Naive thymus-derived CD8-positive, alpha-beta T cell (primary cell): ENCODE measurements around the gene DPP6. TPM values are rescaled to one million over a fixed set of nuclear protein-coding genes. Genes with fewer than 3 reads are reported as not detected.

ENCODE experiments used
- ATAC-seq, 2 donors: fragments of 150-1000 bp; cut with Tn5 transposase in 1 of 2; sonication (Bioruptor Pico), chemical (Tn5 transposase) in 1 of 2; 1 replicate in 1 of 2; 2 replicates in 1 of 2; pipeline ENCODE4 v1.10.0; 2021; ENCODE audit warnings: mild to moderate bottlenecking in 2 of 2, moderate library complexity in 2 of 2
- POLR2A ChIA-PET: fragments of 350-600 bp; sonication (Branson Sonifier 250); formaldehyde crosslinking; loops from one replicate; lab custom pipeline; 2021; ENCODE audit warnings: antibody characterized with exemption; lab: Charles Lee
- DNase-seq, 10 donors: peaks; one replicate each; pipeline versions ENCODE4 v3.0.0 to v3.0.0-alpha.2; 2020 to 2022
- H3K27ac Mint-ChIP-seq, 10 donors: one replicate each; pipeline ENCODE4 v1.8.0; 2020 to 2022; ENCODE audit warnings: mild to moderate bottlenecking in 10 of 10, mixed read lengths in 10 of 10, moderate library complexity in 4 of 10, inconsistent platforms in 1 of 10
- H3K27me3 Mint-ChIP-seq, 5 donors: one replicate each; pipeline ENCODE4 v1.8.0; 2021 to 2022; ENCODE audit warnings: mixed read lengths in 5 of 5
- H3K36me3 Mint-ChIP-seq, 3 donors: one replicate each; pipeline ENCODE4 v1.8.0; 2020 to 2022; ENCODE audit warnings: mixed read lengths in 3 of 3, mild to moderate bottlenecking in 2 of 3, inconsistent platforms in 1 of 3
- H3K4me1 Mint-ChIP-seq, 4 donors: one replicate each; pipeline ENCODE4 v1.8.0; 2021 to 2022; ENCODE audit warnings: mixed read lengths in 4 of 4
- H3K4me3 Mint-ChIP-seq, 10 donors: one replicate each; pipeline ENCODE4 v1.8.0; 2020 to 2022; ENCODE audit warnings: mild to moderate bottlenecking in 10 of 10, mixed read lengths in 10 of 10, moderate library complexity in 6 of 10, inconsistent platforms in 1 of 10
- H3K9me3 Mint-ChIP-seq, 9 donors: one replicate each; pipeline ENCODE4 v1.8.0; 2020 to 2022; ENCODE audit warnings: mixed read lengths in 9 of 9, mild to moderate bottlenecking in 3 of 9, inconsistent platforms in 1 of 9, moderate library complexity in 1 of 9
- polyA plus RNA-seq, 3 donors: library from polyadenylated mRNA; unstranded; fragments of 300-500 nt; fragmentation: Illumina TruSeq; gene quantifications; one replicate each; pipeline ENCODE4 v1.2.3, GENCODE V29; 2021
- total RNA-seq, 8 experiments: library from RNA in 2 of 8; stranded (reverse) in 2 of 8; gene quantifications; one replicate each; pipeline ENCODE4 v1.2.3 and lab custom pipeline; 2021 to 2026

Gene DPP6
- total and polyA plus RNA-seq, 5 experiments from 2014 or later: not detected

GRCh38 chr7:154232700-154233099 is 180.5 kb downstream of the DPP6 start:
- POLR2A ChIA-PET: no interaction called here
- no peaks in the 10 kb centered on the region for H3K4me1 Mint-ChIP-seq
- no peak overlapping the region for H3K27ac Mint-ChIP-seq
- no peak overlapping the region for H3K4me3 Mint-ChIP-seq
- no peaks in the 10 kb centered on the region for H3K36me3 Mint-ChIP-seq
- peaks cover 0 to 6% (median 0%) of the 10 kb centered on the region in 5 donors for H3K27me3 Mint-ChIP-seq
- ATAC-seq: no peak
- no peak for DNase-seq
- H3K9me3 Mint-ChIP-seq: peaks cover 0 to 22% (median 6%) of the 10 kb centered on the region in 9 donors

GRCh38 chr7:154241988-154242387 is 189.8 kb downstream of the DPP6 start:
- peaks cover 0 to 4% (median 0%) of the 10 kb centered on the region in 3 donors for H3K36me3 Mint-ChIP-seq
- no peaks in the 10 kb centered on the region for H3K4me1 Mint-ChIP-seq
- no peak overlapping the region for H3K4me3 Mint-ChIP-seq
- peaks cover 0 to 3% (median 1%) of the 10 kb centered on the region in 5 donors for H3K27me3 Mint-ChIP-seq
- no peak overlapping the region for H3K27ac Mint-ChIP-seq
- H3K9me3 Mint-ChIP-seq: peaks cover 3 to 43% (median 20%) of the 10 kb centered on the region in 9 donors
- no peak for ATAC-seq
- DNase-seq: no peak
- POLR2A ChIA-PET: no interaction called here

- POLR2A ChIA-PET: no interaction called here
- H3K4me1 Mint-ChIP-seq: no peaks in the 10 kb centered on the region
- peaks cover 0 to 1% (median 0%) of the 10 kb centered on the region in 5 donors for H3K27me3 Mint-ChIP-seq
- DNase-seq: no peak
- no peak for ATAC-seq
- peaks cover 3 to 39% (median 20%) of the 10 kb centered on the region in 9 donors for H3K9me3 Mint-ChIP-seq
- H3K36me3 Mint-ChIP-seq: peaks cover 0 to 4% (median 0%) of the 10 kb centered on the region in 3 donors
- H3K4me3 Mint-ChIP-seq: no peak overlapping the region
- no peak overlapping the region for H3K27ac Mint-ChIP-seq
Observed at GRCh38 chr7:154242709-154243108, 190.5 kb downstream of the DPP6 start.

- ATAC-seq (no peak), DNase-seq (no peak)
- Mint-ChIP-seq H3K9me3 (peaks cover 0 to 12% (median 3%) of the 10 kb centered on the region in 9 donors), H3K27ac (no peak overlapping the region), H3K4me1 (no peaks in the 10 kb centered on the region), H3K27me3 (peaks cover 0 to 11% (median 0%) of the 10 kb centered on the region in 5 donors), H3K36me3 (no peaks in the 10 kb centered on the region), H3K4me3 (no peak overlapping the region)
- POLR2A ChIA-PET: no interaction called here
Observed at GRCh38 chr7:154252046-154252445, 199.8 kb downstream of the DPP6 start.

- DNase-seq (no peak), ATAC-seq (no peak)
- Mint-ChIP-seq H3K27me3 (peaks cover 0 to 11% (median 0%) of the 10 kb centered on the region in 5 donors), H3K9me3 (peaks cover 0 to 16% (median 2%) of the 10 kb centered on the region in 9 donors), H3K27ac (no peak overlapping the region), H3K36me3 (no peaks in the 10 kb centered on the region), H3K4me3 (no peak overlapping the region), H3K4me1 (no peaks in the 10 kb centered on the region)
- POLR2A ChIA-PET: no interaction called here
Observed at GRCh38 chr7:154253810-154254209, 201.6 kb downstream of the DPP6 start.

GRCh38 chr7:154255324-154255723 is 203.1 kb downstream of the DPP6 start:
- H3K36me3 Mint-ChIP-seq: peaks cover 0 to 9% (median 0%) of the 10 kb centered on the region in 3 donors
- POLR2A ChIA-PET: no interaction called here
- peaks cover 0 to 25% (median 6%) of the 10 kb centered on the region in 9 donors for H3K9me3 Mint-ChIP-seq
- H3K27ac Mint-ChIP-seq: no peak overlapping the region
- ATAC-seq (no peak), DNase-seq (no peak)
- H3K27me3 Mint-ChIP-seq: peaks cover 0 to 22% (median 4%) of the 10 kb centered on the region in 5 donors
- H3K4me3 Mint-ChIP-seq: no peak overlapping the region
- no peaks in the 10 kb centered on the region for H3K4me1 Mint-ChIP-seq

- H3K36me3 Mint-ChIP-seq: peaks cover 0 to 9% (median 0%) of the 10 kb centered on the region in 3 donors
- DNase-seq (no peak), ATAC-seq (no peak)
- no peak overlapping the region for H3K4me3 Mint-ChIP-seq
- peaks cover 0 to 22% (median 4%) of the 10 kb centered on the region in 5 donors for H3K27me3 Mint-ChIP-seq
- peaks cover 0 to 25% (median 6%) of the 10 kb centered on the region in 9 donors for H3K9me3 Mint-ChIP-seq
- no peaks in the 10 kb centered on the region for H3K4me1 Mint-ChIP-seq
- POLR2A ChIA-PET: no interaction called here
- H3K27ac Mint-ChIP-seq: no peak overlapping the region
Observed at GRCh38 chr7:154256150-154256549, 204.0 kb downstream of the DPP6 start.

- no peak for ATAC-seq
Observed at GRCh38 chr7:154259396-154259795, 207.2 kb downstream of the DPP6 start.

GRCh38 chr7:154287356-154287755 is 235.2 kb downstream of the DPP6 start:
- H3K27ac Mint-ChIP-seq: no peak overlapping the region
- POLR2A ChIA-PET: no interaction called here
- H3K27me3 Mint-ChIP-seq: no peaks in the 10 kb centered on the region
- no peaks in the 10 kb centered on the region for H3K4me1 Mint-ChIP-seq
- ATAC-seq (no peak), DNase-seq (no peak)
- no peak overlapping the region for H3K4me3 Mint-ChIP-seq
- no peaks in the 10 kb centered on the region for H3K36me3 Mint-ChIP-seq
- H3K9me3 Mint-ChIP-seq: peaks cover 0 to 21% (median 0%) of the 10 kb centered on the region in 9 donors

More at GRCh38 chr7:154259396-154259795, 207.2 kb downstream of the DPP6 start:
- no peak overlapping the region for H3K4me3 Mint-ChIP-seq
- H3K36me3 Mint-ChIP-seq: peaks cover 0 to 9% (median 0%) of the 10 kb centered on the region in 3 donors
- peaks cover 0 to 20% (median 4%) of the 10 kb centered on the region in 5 donors for H3K27me3 Mint-ChIP-seq
- POLR2A ChIA-PET: no interaction called here
- peaks cover 0 to 28% (median 9%) of the 10 kb centered on the region in 9 donors for H3K9me3 Mint-ChIP-seq
- DNase-seq: no peak
- no peaks in the 10 kb centered on the region for H3K4me1 Mint-ChIP-seq
- H3K27ac Mint-ChIP-seq: no peak overlapping the region

- H3K36me3 Mint-ChIP-seq: no peaks in the 10 kb centered on the region
- DNase-seq: no peak
- H3K9me3 Mint-ChIP-seq: peaks cover 0 to 20% (median 0%) of the 10 kb centered on the region in 9 donors
- H3K4me1 Mint-ChIP-seq: no peaks in the 10 kb centered on the region
- POLR2A ChIA-PET: no interaction called here
- no peak overlapping the region for H3K27ac Mint-ChIP-seq
- H3K27me3 Mint-ChIP-seq: no peaks in the 10 kb centered on the region
- ATAC-seq: no peak
- no peak overlapping the region for H3K4me3 Mint-ChIP-seq
Observed at GRCh38 chr7:154289119-154289518, 236.9 kb downstream of the DPP6 start.

GRCh38 chr7:154296443-154296842 is 244.2 kb downstream of the DPP6 start:
- no peaks in the 10 kb centered on the region for H3K4me1 Mint-ChIP-seq
- POLR2A ChIA-PET: no interaction called here
- no peaks in the 10 kb centered on the region for H3K27me3 Mint-ChIP-seq
- H3K36me3 Mint-ChIP-seq: no peaks in the 10 kb centered on the region
- H3K27ac Mint-ChIP-seq: no peak overlapping the region
- H3K9me3 Mint-ChIP-seq: peaks cover 0 to 16% (median 0%) of the 10 kb centered on the region in 9 donors
- ATAC-seq (no peak), DNase-seq (no peak)
- H3K4me3 Mint-ChIP-seq: no peak overlapping the region

GRCh38 chr7:154299736-154300135 is 247.5 kb downstream of the DPP6 start:
- Mint-ChIP-seq H3K9me3 (peaks cover 0 to 9% (median 2%) of the 10 kb centered on the region in 9 donors), H3K36me3 (no peaks in the 10 kb centered on the region), H3K4me1 (no peaks in the 10 kb centered on the region), H3K27me3 (peaks cover 2 to 9% (median 5%) of the 10 kb centered on the region in 5 donors), H3K4me3 (no peak overlapping the region), H3K27ac (no peak overlapping the region)
- no peak for ATAC-seq
- no peak for DNase-seq
- POLR2A ChIA-PET: no interaction called here

- H3K27ac Mint-ChIP-seq: no peak overlapping the region
- DNase-seq: no peak
- H3K36me3 Mint-ChIP-seq: no peaks in the 10 kb centered on the region
- ATAC-seq: no peak
- H3K4me1 Mint-ChIP-seq: no peaks in the 10 kb centered on the region
- POLR2A ChIA-PET: no interaction called here
- H3K27me3 Mint-ChIP-seq: peaks cover 2 to 29% (median 10%) of the 10 kb centered on the region in 5 donors
- H3K9me3 Mint-ChIP-seq: peaks cover 0 to 9% (median 0%) of the 10 kb centered on the region in 9 donors
- H3K4me3 Mint-ChIP-seq: no peak overlapping the region
Observed at GRCh38 chr7:154302380-154302779, 250.2 kb downstream of the DPP6 start.

GRCh38 chr7:154304231-154304630 is 252.0 kb downstream of the DPP6 start:
- no peaks in the 10 kb centered on the region for H3K36me3 Mint-ChIP-seq
- H3K9me3 Mint-ChIP-seq: peaks cover 0 to 7% (median 0%) of the 10 kb centered on the region in 9 donors
- no peak overlapping the region for H3K27ac Mint-ChIP-seq
- POLR2A ChIA-PET: no interaction called here
- H3K4me1 Mint-ChIP-seq: no peaks in the 10 kb centered on the region
- ATAC-seq (no peak), DNase-seq (no peak)
- H3K27me3 Mint-ChIP-seq: peaks cover 2 to 29% (median 12%) of the 10 kb centered on the region in 5 donors
- no peak overlapping the region for H3K4me3 Mint-ChIP-seq
